ENCODE results near the gene GIPC1.
A peak's percentile ranks its signal among the peaks of the same experiment; 100 is the strongest.
"Not testable (repeated sequence)": the region's sequence is repeated elsewhere in the genome, so short reads cannot be mapped to it uniquely, and the experiment has no call there.

GIPC1 gene

GRCh38 chr19:14496029-14496833 lies at the start of gene GIPC1:
GIPC1 (minus strand) TSS chr19:14496127; CDS start chr19:14482976, 13,151 bp downstream.
- DNase-seq (ENCODE audit: low spot score) = peak; percentile 97

- DNase-seq (ENCODE audit: low spot score) = no peak
Measured at GRCh38 chr19:14545716-14546082, 49.8 kb upstream of the GIPC1 start.

GRCh38 chr19:14544977-14545715 lies 49.2 kb upstream of the GIPC1 start:
- DNase-seq (ENCODE audit: low spot score) = no peak

GRCh38 chr19:14544047-14544446 lies 48.1 kb upstream of the GIPC1 start:
- DNase-seq (ENCODE audit: low spot score) = no peak

- no peak for DNase-seq (ENCODE audit: low spot score)
Measured at GRCh38 chr19:14542711-14543328, 46.9 kb upstream of the GIPC1 start.

GRCh38 chr19:14541979-14542378 lies 46.1 kb upstream of the GIPC1 start:
- DNase-seq (ENCODE audit: low spot score) = not testable (repeated sequence)

GRCh38 chr19:14540741-14541525 lies 45.0 kb upstream of the GIPC1 start:
- no peak for DNase-seq (ENCODE audit: low spot score)

- DNase-seq (ENCODE audit: low spot score) = no peak
Measured at GRCh38 chr19:14536926-14537692, 41.2 kb upstream of the GIPC1 start.

GRCh38 chr19:14533450-14533849 lies 37.5 kb upstream of the GIPC1 start:
- DNase-seq (ENCODE audit: low spot score) = no peak

GRCh38 chr19:14530506-14530905 lies 34.6 kb upstream of the GIPC1 start:
- DNase-seq (ENCODE audit: low spot score) = no peak

GRCh38 chr19:14530005-14530348 lies 34.0 kb upstream of the GIPC1 start:
- no peak for DNase-seq (ENCODE audit: low spot score)

- peak; percentile 100 for DNase-seq (ENCODE audit: low spot score)
Measured at GRCh38 chr19:14529254-14530004, 33.5 kb upstream of the GIPC1 start, which contains the start of gene TECR. TECR (plus strand) TSS chr19:14529594; CDS start chr19:14529697, 103 bp downstream.

- no peak for DNase-seq (ENCODE audit: low spot score)
Measured at GRCh38 chr19:14528419-14529253, 32.7 kb upstream of the GIPC1 start.

GRCh38 chr19:14526423-14526822 lies 30.5 kb upstream of the GIPC1 start:
- no peak for DNase-seq (ENCODE audit: low spot score)

- no peak for DNase-seq (ENCODE audit: low spot score)
Measured at GRCh38 chr19:14525729-14526128, 29.8 kb upstream of the GIPC1 start.

GRCh38 chr19:14520543-14520942 lies 24.6 kb upstream of the GIPC1 start:
- DNase-seq (ENCODE audit: low spot score) = no peak

GRCh38 chr19:14519860-14520407 lies 24.0 kb upstream of the GIPC1 start:
- peak; percentile 95 for DNase-seq (ENCODE audit: low spot score)

- DNase-seq (ENCODE audit: low spot score) = no peak
Measured at GRCh38 chr19:14519245-14519859, 23.4 kb upstream of the GIPC1 start.

Measured in kidney capillary endothelial cell (primary cell).